SH-SY5Y (cell line): ENCODE results near the gene RAD23B.

ENCODE experiments used
- GATA2 ChIP-seq: IDR thresholded peaks from 2 replicates; pipeline ENCODE4 v1.6.1; 2011; ENCODE audit warnings: mild to moderate bottlenecking, low read depth, low read length
- GATA3 ChIP-seq: IDR thresholded peaks from 2 replicates; pipeline ENCODE4 v1.6.1; 2011; ENCODE audit warnings: low read depth, mild to moderate bottlenecking, low read length, moderate library complexity

DNA sequence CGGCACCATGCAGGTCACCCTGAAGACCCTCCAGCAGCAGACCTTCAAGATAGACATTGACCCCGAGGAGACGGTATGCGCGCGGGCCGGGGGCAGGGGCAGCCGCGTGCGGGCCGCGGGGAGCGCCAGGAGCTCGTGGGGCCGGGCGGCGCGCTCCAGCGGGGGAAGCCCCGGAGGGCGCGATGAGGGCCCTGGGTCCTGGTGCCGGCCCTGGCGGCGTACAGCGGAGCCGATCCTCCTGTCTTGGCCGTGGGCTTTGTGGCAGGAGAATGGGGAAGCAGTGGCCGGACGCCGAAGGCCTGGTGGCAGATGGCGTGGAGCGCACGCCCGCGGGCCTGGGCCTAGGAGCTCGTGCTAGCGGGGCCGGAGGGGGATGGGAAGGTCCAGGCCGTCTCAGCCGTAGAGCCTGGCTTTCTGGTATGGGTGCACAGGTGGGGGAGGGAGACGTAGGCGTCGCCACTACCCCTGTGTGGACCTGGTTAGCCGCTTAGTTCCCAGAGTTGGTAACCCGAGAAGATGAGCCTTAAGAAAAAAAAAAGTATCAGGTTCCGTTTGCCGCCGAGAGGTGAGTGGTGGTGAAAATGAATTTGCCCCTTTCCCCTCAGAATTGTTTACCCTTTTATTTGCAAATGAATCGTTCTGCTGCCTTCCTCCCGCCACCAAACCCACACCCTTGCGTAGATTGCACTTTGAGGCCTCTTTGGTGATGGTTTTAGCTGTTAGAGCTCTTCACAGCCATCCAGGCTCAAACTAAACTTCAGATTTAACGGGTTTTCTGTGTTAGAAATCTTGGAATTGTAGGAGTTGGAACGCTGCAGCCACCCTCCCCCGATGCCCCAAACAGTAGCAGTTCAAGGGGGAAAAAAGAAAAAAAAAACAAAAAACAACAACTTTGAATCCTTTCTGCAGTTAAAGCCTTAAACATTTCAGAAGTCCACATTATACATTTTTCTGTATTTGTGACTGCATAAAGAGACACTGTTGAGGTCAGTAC is 841 bp downstream of the RAD23B start:
- no peak for TF ChIP-seq GATA2
- TF ChIP-seq GATA3: no peak
